Nephron progenitor cell (in vitro differentiated cells): ENCODE results near the gene PAX5.

ENCODE experiments used
- DNase-seq: peaks from one replicate; pipeline ENCODE4 v3.0.0; 2021
- H3K27ac Mint-ChIP-seq: 2 replicates; pipeline ENCODE4 v1.8.0; 2021; ENCODE audit warnings: mild to moderate bottlenecking, moderate library complexity, mixed read lengths
- H3K27me3 Mint-ChIP-seq: 2 replicates; pipeline ENCODE4 v1.8.0; 2021; ENCODE audit warnings: mild to moderate bottlenecking, low read depth, mixed read lengths; ENCODE audit not compliant: poor library complexity
- H3K36me3 Mint-ChIP-seq: 2 replicates; pipeline ENCODE4 v1.8.0; 2021; ENCODE audit warnings: low read depth, mixed read lengths
- H3K4me1 Mint-ChIP-seq: 2 replicates; pipeline ENCODE4 v1.8.0; 2021; ENCODE audit warnings: mixed read lengths
- H3K4me3 Mint-ChIP-seq: 2 replicates; pipeline ENCODE4 v1.8.0; 2021; ENCODE audit warnings: mild to moderate bottlenecking, moderate library complexity, mixed read lengths
- H3K9me3 Mint-ChIP-seq: 2 replicates; pipeline ENCODE4 v1.8.0; 2021; ENCODE audit warnings: mild to moderate bottlenecking, moderate library complexity, mixed read lengths
- TF ChIP-seq, protein P1 (sequence below): fragments of 200-600 bp; sonication (generic); IDR thresholded peaks from 2 replicates; pipeline ENCODE4 v1.5.0; 2021; ENCODE audit warnings: antibody characterized with exemption

PAX5 gene

DNA sequence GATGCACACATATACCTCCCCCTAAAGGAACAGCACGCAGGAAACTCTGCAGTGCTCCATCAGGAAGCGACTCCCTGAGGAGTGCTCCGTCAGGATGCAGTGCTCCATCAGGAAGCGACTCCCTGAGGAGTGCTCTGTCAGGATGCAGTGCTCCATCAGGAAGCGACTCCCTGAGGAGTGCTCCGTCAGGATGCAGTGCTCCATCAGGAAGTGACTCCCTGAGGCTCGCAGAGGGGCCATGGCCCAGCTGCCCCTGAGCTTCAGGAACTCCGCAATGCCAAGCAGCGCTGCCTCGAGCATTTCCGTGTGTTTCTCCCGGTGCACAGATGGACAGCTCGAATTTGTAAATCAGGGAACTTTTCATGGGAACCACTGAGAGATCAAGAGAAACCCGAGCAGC, 88.1 kb downstream of the PAX5 start:
- Mint-ChIP-seq H3K4me3 (no peak overlapping the region), H3K9me3 (no peaks in the 10 kb centered on the region), H3K4me1 (peaks cover 17% of the 10 kb centered on the region), H3K36me3 (no peaks in the 10 kb centered on the region), H3K27me3 (peaks cover 45% of the 10 kb centered on the region), H3K27ac (no peak overlapping the region)
- DNase-seq = no peak
- TF ChIP-seq, protein P1, sequence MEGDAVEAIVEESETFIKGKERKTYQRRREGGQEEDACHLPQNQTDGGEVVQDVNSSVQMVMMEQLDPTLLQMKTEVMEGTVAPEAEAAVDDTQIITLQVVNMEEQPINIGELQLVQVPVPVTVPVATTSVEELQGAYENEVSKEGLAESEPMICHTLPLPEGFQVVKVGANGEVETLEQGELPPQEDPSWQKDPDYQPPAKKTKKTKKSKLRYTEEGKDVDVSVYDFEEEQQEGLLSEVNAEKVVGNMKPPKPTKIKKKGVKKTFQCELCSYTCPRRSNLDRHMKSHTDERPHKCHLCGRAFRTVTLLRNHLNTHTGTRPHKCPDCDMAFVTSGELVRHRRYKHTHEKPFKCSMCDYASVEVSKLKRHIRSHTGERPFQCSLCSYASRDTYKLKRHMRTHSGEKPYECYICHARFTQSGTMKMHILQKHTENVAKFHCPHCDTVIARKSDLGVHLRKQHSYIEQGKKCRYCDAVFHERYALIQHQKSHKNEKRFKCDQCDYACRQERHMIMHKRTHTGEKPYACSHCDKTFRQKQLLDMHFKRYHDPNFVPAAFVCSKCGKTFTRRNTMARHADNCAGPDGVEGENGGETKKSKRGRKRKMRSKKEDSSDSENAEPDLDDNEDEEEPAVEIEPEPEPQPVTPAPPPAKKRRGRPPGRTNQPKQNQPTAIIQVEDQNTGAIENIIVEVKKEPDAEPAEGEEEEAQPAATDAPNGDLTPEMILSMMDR = no peak

DNA sequence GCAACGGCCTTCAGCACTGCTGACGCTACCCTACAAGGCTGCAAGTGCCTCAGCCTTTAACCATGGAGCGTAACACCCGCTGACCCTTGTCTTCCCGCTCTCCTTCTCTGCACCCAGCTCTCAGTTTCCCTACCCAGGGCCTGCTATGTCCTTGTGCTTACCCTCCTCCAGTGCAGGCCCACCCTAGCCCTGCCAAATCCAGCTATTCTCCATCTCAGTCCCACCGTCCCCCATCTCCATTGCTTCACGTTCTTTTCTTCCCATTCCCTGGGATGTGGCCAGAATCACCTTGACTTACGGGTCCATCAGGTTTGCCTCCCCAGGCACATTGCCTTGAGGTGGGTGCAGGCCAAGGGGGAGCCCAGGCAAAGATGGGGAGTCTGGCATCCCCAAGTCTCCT, 91.2 kb downstream of the PAX5 start:
- H3K36me3 Mint-ChIP-seq = no peaks in the 10 kb centered on the region
- TF ChIP-seq, protein P1 = no peak
- H3K27ac Mint-ChIP-seq = no peak overlapping the region
- H3K4me1 Mint-ChIP-seq = peaks cover 39% of the 10 kb centered on the region
- peaks cover 37% of the 10 kb centered on the region for H3K27me3 Mint-ChIP-seq
- DNase-seq = no peak
- H3K9me3 Mint-ChIP-seq = no peaks in the 10 kb centered on the region
- no peak overlapping the region for H3K4me3 Mint-ChIP-seq

DNA sequence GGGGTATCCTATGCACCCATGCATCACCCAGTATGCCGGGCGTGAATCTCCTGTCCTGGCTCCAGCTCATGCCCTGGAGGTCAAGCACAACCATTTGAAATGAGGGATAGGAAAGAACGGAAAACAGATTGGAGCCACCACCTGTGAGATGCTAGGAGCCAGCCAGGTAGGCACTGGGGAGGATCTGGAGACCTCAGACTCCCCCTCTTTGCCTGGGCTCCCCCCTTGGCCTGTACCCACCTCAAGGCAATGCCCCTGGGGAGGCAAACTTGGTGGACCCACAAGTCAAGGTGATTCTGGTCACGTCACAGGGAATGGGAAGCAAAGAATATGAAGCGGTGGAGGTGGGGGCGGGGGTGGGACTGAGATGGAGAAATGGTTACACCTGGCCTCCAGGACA, 92.6 kb downstream of the PAX5 start:
- no peak for DNase-seq
- Mint-ChIP-seq H3K36me3 (no peaks in the 10 kb centered on the region), H3K4me3 (no peak overlapping the region), H3K27me3 (peaks cover 39% of the 10 kb centered on the region), H3K27ac (no peak overlapping the region), H3K9me3 (no peaks in the 10 kb centered on the region), H3K4me1 (peaks cover 41% of the 10 kb centered on the region)
- TF ChIP-seq, protein P1 = no peak

DNA sequence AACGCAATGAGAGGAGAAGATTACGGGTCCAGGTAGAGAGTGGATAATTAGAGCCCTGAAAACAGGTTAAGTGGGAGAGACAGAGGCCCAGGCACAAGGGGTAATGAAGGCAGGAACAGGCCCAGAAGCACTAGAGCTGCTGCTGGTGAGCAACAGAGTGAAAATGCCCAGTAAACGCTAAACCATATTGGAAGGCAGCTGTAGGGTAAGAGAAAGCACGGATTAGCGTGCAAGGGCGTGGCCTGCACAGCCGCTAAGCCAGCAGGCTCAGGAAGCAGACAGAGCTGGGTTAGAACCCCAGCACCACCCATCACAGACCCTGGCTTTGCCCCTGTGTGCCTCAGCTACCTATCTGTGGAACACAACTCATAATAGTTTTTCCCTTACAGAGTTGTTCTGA, 93.2 kb downstream of the PAX5 start:
- Mint-ChIP-seq H3K27ac (peak overlapping the region; percentile 27), H3K4me1 (peaks cover 37% of the 10 kb centered on the region), H3K9me3 (no peaks in the 10 kb centered on the region), H3K4me3 (no peak overlapping the region), H3K36me3 (no peaks in the 10 kb centered on the region), H3K27me3 (peaks cover 43% of the 10 kb centered on the region)
- DNase-seq = no peak
- TF ChIP-seq, protein P1 = no peak

DNA sequence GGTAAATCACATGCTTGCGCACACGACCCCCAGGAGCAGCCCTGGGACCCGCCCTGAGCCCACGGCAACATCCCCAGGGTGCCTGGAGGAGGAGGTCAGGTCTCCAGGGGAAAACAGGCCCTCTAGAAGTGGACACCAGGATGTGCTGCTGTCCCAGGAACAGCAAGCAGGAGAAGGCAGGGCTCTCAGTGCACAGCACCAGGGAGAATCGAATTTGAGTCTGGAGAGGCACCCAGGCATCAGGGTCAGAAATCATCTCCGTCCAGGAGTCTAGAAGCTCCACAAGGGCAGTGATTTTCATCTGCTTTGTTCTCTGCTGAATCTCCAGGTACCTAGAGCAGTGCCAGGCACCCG, 93.6 kb downstream of the PAX5 start:
- peak overlapping the region; percentile 55 for H3K27ac Mint-ChIP-seq
- peaks cover 47% of the 10 kb centered on the region for H3K27me3 Mint-ChIP-seq
- peaks cover 37% of the 10 kb centered on the region for H3K4me1 Mint-ChIP-seq
- DNase-seq = no peak
- H3K9me3 Mint-ChIP-seq = no peaks in the 10 kb centered on the region
- H3K36me3 Mint-ChIP-seq = no peaks in the 10 kb centered on the region
- TF ChIP-seq, protein P1 = no peak
- H3K4me3 Mint-ChIP-seq = no peak overlapping the region

DNA sequence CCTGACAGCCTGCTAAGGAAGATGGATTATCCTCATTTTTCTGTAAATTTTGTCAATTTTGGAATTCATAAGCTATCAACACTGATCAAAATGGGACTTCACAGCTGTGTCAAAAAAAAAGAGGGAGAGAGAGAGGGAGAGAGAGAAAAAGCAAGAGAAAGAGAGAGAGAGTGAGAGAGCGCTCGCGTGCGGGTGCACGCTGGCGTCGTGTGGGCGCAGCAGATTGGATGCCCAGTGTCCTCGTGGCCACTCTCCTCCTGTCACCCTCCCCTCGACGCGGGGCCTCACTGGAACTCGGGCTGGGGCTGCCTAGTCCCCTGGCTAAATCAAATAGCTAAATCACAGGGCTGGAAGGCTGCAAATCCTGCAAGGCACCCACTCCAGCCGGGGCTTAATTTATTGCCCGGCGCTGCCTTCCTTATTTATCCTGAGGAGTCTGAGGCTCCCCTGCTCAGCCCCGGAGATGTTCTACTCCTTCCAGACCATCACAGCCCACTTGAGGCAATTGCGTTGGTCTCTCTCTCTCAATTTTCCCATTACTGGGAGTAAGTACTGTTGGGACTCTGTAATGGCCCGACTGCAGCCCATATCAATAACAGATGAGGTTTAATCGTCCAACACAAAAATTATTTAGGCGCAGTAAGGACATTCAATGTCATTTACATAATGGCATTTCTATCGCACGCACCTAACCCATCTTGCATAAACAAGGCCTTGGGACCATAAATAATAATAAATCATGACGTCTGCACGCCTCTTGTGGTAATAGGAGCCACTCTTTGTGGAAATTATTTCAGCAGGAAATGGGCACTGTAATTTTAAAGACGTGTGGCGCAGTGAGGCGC, 94.2 kb downstream of the PAX5 start:
- H3K4me3 Mint-ChIP-seq = peak overlapping the region; percentile 13
- peak; percentile 21 for DNase-seq
- no peaks in the 10 kb centered on the region for H3K9me3 Mint-ChIP-seq
- H3K27me3 Mint-ChIP-seq = peaks cover 47% of the 10 kb centered on the region
- peak overlapping the region; percentile 55 for H3K27ac Mint-ChIP-seq
- H3K36me3 Mint-ChIP-seq = no peaks in the 10 kb centered on the region
- peaks cover 37% of the 10 kb centered on the region for H3K4me1 Mint-ChIP-seq
- TF ChIP-seq, protein P1 = no peak
